Tongue (tissue), 2 donors: ENCODE measurements around the gene MINDY3. TPM values are rescaled to one million over a fixed set of nuclear protein-coding genes. Genes with fewer than 3 reads are reported as not detected.
"Not testable (repeated sequence)": the region's sequence is repeated elsewhere in the genome, so short reads cannot be mapped to it uniquely, and the experiment has no call there.

Experiments
- DNase-seq: peaks from one replicate; pipeline ENCODE4 v3.0.0-alpha.2; 2015
- total RNA-seq: library from RNA; depleted of rRNA; stranded (reverse); fragments of >200 nt; gene quantifications from one replicate; pipeline ENCODE4 v1.2.3, GENCODE V29; 2014

MINDY3 gene
- total RNA-seq, 1 donor from 2014 or later: 43.8 TPM

DNA sequence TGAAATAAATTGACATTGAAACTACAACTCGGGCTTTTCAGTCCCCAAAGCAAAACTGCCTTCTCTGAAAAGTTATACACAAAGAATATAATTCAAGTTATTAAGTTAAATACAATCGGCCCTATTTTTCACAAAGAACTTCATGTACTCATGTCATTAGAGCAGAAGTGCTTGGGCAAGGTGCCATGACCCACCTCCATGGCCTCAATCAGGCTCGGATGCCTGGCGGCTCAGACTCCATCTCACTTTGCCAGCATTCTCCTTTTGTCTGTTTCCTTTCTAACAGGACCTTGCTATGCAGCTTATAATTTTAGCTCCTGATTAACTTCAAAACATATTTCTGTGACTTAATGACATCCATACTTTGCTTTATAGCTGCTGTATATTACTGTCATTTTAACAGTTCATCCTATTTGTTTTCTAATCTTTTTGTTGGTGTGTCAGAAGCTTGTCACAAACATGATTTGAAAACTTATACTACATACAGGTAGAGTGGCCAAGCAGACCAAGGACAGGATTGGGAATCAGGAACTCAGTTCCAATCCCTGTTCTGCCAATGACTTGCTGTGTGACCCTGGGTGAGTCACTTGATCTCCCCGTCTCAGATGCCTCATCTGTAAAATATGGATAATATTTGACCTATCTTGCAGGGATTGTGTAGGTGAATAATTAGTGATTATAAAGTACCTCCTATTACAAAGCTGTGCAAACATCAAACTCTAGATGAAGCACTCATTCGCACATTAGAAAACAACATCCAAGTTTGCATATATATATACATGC lies 79.8 kb downstream of the MINDY3 start:
- peak; percentile 32 for DNase-seq

DNA sequence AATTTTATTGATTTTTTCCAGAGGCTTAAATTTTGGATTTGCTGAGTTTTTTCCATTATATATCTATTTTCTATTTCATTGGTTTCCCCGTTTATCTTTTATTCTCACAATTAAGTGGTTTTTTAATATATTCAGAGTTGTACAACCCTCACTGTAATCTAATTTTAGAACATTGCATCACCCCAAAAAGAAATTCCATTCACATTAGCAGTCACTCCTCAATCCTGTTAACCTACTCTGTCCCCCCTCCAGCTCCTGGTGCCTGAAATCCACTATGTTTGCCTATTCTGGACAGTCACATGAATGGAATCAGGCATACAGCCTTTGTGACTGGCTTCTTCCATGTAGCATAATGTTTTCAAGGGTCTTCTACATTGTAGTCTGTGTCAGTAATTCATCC lies 84.8 kb downstream of the MINDY3 start:
- DNase-seq: no peak

DNA sequence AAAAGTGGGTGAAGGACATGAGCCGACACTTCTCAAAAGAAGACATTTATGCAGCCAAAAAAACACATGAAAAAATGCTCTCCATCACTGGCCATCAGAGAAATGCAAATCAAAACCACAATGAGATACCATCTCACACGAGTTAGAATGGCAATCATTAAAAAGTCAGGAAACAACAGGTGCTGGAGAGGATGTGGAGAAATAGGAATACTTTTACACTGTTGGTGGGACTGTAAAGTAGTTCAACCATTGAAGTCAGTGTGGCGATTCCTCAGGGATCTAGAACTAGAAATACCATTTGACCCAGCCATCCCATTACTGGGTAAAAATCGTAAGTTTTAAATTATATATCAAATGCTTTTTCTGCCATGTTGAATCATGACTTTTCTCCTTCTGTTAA lies 85.8 kb downstream of the MINDY3 start:
- not testable (repeated sequence) for DNase-seq

DNA sequence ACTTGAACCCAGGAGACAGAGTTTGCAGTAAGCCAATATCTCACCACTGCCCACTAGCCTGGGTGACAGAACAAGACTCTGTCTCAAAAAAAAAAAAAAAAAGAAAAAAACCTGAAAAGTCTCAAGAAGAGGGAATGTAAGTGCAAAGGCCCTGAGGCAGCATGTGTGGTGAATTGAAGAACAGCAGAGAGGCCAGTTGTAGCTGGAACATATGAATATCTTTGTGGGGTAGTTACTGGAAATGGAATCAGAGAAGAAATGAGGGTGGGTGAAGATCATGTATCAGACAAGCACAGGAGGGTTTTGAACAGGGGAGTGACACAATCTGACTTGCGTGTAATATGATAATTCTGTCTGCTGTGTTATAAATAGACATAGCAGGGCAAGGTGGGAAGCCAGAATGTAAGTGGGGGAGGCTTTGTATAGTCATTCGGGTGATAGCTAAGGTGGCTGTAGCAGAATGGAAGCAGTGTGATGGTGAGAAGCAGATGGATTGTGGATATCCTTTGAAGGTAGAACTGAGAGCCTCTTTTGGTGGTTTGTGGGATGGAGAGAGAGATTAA lies 95.3 kb downstream of the MINDY3 start:
- no peak for DNase-seq

DNA sequence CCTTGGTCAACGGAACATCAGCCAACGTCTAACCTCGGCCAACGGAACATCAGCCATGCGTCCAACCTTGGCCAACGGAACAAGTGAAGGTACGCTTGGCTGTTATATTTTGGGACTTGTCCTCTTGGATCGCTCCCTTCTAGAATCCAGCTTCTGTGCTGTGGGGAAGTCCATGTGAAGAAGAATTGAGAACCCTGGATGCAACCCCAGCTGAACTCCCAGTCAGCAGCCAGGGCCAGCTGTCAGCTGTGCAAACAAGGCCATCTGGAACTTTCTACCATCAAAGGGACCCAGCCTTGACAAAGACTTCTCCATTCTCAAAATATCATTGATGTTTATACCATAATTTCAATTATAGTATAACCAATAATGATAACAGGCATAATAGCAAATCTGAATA lies 97.3 kb downstream of the MINDY3 start:
- DNase-seq: no peak

DNA sequence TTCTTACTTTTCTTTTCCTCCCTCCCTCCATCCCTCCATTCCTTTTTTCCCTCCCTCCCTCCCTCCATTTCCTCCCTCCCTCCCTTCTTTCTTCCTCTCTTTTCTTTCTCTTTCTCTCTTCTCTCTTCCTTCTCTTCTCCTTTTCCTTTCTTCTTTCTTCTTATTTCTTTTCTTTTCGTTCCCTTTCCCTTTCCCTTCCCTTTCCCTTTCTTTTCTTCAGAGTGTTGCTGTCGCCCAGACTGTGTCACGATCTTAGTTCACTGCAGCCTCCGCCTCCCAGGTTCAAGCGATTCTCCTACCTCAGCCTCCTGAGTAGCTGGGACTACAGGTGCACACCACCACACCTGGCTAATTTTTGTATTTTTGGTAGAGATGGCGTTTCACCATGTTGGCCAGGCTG lies 98.1 kb downstream of the MINDY3 start:
- DNase-seq: not testable (repeated sequence)

DNA sequence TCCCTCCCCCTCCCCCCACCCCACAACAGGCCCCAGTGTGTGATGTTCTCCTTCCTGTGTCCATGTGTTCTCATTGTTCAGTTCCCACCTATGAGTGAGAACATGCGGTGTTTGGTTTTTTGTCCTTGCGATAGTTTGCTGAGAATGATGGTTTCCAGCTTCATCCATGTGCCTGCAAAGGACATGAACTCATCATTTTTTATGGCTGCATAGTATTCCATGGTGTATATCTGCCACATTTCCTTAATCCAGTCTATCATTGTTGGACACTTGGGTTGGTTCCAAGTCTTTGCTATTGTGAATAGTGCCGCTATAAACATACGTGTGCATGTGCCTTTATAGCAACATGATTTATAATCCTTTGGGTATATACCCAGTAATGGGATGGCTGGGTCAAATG lies 99.1 kb downstream of the MINDY3 start:
- not testable (repeated sequence) for DNase-seq

DNA sequence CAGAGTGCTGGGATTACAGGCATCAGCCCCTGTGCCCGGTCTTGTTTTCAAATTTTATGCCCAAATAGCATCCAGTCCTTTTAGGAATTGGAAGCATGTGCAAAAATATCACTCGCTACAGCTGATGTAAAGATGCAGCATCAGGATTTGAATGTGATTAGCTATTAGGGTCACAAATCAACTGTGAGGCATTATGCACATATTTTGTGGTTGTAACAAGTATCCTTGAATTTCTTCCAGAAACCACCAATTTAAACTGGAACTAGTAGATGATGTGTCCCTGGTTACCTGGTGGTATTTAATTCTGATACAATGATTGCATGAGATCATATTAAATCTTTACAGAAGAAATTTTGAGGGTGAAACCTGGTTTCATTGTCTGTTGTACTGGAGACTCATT lies 99.6 kb downstream of the MINDY3 start:
- no peak for DNase-seq

DNA sequence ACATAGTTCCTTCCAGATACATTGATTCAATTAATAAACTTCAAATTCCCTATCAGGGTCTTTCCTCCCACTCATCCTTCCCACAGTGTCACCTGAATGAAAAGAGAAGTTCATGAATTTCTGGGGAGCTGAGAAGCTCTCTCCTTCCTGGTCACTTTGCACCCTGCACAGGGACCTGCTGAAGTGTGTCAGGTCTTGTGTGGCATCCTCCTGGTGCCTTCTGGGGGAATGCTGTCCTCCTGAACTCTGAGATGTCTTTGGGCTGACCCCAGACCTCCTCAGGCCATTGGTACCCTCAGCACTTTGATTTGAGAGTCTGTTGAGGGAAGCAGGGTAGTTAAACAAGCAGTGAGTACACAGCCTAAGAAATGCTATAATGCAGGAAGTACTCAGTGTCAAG lies 101.0 kb downstream of the MINDY3 start:
- no peak for DNase-seq

DNA sequence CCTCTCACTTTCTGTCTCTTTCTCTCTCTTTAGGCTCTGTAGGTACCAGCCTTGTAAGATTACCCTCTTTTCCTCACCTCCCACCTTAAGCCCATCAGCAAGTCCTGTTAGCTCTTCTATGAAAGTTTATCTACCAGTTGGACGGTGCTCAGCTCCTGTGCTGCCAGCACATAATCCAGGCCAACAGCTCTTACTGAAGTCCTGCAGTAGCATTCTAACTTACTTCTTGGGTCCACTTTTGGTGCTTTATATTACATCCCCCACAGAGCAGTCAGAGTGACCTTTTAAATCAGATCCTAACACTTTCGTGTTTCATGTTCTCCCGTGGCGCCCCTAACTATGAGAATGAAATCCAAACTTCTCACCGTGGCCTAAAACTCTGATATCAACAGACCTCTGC lies 101.7 kb downstream of the MINDY3 start:
- no peak for DNase-seq

DNA sequence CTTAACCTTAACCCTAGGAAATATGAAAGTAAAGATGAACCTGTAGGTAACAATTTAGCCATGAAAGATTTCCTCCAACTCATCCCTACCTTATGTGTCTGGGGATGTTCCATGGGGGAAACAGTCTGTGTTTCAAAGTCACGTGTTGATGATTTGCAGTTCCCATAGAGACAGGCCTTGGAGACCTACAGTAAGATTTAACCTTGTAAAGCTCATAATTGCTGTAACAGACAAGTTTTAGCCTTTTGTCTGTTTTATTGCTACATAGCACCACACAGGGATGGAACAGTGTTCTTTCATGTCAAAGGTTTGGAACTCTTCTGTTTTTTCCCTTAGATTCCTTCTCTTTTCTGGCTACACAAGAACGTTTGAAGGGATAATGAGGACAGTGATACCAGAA lies 105.4 kb downstream of the MINDY3 start:
- peak; percentile 51 for DNase-seq

DNA sequence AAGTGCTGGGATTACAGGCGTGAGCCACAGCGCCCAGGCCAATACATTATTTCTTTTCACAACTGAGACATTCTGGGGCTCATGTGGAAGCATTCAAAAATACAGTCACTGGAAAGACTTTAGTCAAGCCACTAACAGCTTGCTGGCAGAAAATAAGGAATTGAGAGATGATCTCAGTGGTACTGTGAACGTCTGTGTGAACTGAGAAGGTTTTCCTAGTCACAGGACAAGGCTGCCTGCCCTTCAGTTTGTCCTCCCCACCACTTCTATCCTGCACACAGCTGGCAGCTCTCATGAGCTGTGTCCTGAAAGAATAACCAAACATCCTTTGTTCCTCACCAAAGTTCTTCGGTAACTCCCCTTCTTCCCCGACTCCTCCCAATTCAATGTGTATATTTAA lies 109.3 kb downstream of the MINDY3 start:
- peak; percentile 71 for DNase-seq

DNA sequence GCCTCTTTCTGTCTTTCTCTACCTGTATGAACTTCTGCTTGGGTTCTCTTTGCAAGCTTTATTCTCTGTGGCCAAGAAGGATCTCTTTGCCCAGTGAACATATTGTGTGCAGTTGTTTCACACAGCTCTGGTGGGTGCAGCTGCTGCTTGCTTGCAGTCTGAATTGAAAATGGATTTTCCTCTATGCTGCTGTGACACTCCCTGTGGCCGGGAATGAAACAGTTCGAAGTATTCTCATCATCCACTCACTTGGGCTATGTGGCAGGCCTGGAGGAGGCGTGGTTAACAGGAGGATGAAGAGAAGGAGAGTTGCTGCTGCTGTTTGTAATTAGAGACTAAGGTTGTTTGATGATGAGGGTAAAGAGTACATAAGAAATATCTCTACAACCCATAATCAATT lies 112.2 kb downstream of the MINDY3 start:
- DNase-seq: peak; percentile 89

DNA sequence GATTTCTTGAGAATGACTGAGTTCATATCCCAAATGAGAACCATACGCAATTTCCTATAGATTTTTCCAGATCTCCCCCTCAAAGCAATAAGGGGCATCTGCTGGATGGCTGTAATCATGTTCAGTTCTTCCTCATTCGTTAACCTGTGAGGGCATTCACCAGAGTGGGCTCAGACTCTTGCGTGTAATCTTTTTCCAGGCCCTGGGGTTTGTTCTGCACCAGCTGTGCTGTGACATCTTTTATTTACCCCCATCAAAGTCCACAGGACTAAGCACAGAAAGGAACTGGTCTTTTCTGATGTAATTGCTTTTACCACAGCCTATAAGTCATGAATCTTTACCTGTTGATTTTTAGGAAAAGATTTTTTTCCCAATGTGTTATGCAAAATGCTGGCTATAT lies 112.7 kb downstream of the MINDY3 start:
- peak; percentile 20 for DNase-seq

DNA sequence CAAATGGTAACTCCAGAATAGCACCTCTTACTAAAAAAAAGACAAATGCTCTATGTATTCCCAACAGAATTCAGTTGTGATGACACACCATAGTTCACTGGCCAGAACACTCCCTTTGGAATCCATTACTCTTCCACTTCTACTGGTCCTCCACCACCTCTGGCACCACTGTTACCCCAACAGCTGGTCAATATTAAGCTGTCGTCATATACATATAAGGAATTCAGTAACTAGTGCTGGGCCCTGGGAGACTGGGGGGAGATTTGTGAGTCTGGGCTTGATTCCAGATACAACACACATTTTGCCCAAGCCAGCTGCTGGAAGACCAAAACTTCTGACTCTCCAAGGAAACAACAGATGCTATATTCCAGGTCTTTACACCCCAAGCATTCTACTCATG lies 114.6 kb downstream of the MINDY3 start:
- DNase-seq: peak; percentile 96

DNA sequence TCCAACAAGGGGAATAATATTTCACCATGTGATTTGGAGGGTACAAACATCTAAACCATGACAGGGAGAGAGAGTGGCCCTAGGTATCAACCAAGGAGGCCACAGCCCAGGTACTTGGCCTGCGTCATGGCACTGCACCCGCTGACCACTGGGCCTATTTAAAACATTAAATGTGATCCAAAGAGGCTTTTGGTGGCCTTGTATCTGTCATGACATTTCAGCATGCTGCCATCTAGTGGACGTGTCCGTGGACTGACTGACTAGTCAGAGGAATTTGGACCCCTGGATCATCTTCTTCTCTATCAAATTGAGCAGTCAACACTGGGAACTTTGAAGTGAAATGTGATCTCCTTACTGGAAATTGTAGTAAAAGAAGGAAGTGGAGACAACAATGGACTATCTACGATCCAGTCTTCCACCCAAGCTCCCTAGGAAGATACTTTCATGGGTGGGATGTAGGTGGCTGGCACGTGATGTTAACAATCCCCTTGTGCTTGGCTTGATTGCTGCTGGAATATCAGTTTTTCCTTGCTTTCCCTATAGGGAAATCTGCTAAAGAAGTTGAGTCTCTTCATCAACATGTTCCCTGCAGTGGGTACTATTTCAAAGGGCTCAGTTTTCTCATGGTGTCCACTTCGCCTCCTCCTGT lies 116.0 kb downstream of the MINDY3 start:
- peak; percentile 41 for DNase-seq

DNA sequence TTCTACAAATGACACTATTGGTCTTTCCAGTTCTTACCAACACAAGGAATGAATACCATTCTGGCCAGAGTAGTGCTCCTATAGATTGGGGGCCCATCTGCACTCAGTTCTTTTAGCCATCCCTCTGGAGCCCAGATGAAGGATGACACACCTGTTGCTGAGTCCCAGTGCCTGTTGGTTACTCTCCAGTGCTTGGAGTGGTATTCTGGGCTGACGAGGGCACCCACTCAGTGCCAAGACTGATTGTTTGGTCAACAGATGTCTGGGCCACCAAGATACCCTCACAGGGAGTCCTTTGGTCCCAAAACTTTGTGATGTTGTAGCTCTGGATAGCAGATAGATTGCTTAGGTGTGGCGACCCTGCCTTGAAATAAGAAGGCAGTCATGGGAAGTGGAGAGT lies 116.9 kb downstream of the MINDY3 start:
- no peak for DNase-seq

DNA sequence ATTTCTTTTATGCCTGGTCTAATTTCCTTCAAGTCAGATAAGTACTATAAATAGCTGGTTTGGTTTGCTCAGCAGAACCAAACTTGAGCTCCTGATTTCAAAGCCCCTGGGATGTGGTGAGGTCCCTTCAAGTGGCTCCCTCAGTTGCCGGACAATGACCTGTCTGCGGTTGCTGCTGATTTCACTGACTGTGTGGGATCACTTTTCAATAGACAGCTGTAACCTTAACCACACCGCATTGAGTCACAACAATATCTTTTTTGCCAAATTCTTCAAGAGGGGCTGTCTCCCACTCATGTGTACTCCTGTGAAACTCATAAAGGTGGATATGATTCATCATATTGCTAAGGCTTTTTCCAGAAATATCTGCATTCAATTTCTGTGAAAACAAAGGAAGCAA lies 117.5 kb downstream of the MINDY3 start:
- peak; percentile 49 for DNase-seq

DNA sequence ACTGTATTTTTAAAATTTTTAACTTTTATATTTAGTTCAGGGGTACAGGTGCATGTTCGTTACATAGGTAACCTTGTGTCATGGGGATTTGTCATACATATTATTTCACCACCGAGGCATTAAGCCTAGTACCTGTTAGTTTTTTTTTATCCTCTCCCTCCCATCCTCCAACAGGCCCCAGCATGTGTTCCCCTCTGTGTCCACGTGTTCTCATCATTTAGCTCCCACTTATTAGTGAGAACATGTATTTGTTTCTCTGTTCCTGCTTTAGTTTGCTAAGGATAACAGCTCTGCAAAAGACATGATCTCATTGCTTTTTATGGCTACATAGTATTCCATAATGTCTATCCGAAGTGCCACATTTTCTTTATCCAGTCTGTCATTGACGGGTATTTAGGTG lies 118.2 kb downstream of the MINDY3 start:
- DNase-seq: no peak

DNA sequence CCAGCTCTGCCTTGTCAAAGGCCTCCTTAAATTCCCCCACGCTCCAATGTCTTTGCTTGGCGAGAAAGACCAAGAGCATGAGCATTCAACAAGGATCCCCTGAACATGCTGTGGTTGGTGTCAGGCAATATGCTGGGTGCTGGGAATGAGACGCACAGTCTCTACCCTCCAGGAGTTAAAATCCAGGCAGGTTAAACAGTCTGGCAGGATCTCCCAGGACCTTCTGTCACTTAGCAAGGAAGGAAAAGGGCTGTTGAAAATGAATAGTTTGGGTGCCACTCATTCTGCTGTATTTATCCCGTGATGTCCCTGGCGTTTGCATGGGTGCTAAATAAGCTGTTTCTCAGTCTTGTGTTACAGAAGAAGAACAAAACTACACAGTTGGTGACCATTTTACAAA lies 118.7 kb downstream of the MINDY3 start:
- no peak for DNase-seq

DNA sequence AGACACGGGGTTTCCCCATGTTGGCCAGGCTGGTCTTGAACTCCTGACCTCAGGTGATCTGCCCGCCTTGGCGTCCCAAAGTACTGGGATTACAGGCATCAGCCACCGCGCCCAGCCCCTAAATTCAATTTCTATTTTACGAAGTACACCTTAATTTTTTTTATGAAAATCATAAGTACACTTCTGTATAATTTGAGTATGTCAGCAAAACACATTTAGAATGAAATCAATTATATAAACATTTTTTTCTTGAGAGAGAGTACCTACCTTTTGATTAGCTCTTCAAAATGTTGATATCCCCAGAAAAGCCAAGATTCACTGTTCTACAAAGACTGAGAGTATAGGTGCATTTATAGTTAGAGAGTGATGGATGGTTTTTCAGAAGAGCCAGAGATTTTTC lies 120.0 kb downstream of the MINDY3 start:
- DNase-seq: no peak

DNA sequence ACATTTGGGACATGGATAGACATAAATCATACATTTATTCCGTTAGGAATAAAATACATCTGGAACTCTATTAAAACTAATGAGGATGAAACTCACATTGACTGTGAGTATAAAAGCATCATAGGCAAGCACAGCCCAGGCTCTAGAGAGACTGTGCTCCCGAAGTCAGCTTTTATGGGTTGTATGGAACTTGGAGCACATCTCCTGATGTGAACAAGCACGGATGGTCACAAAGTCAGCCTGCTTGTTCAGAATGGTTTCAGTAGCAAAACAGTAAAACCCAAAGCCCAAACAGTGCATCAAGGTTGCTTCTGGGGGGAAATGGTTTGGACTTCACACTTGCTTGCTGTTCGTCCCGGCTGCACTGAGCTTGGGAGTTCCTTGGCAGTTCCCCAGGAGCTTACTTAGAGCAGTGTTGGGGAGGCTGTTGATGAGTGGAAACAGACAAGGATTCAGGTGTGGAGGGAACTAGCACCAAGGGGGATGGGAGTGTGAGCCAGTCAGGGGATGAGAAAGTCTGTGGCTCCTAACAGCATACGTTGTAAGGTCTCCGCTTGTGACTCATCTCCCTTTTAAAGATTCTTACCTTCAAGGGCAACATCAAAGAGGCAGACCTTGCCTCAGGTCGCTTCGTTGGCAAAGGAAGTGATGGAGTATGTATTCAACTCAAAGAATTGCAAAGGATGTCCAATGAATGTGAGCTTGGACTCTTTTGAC lies 120.9 kb downstream of the MINDY3 start:
- peak; percentile 86 for DNase-seq

DNA sequence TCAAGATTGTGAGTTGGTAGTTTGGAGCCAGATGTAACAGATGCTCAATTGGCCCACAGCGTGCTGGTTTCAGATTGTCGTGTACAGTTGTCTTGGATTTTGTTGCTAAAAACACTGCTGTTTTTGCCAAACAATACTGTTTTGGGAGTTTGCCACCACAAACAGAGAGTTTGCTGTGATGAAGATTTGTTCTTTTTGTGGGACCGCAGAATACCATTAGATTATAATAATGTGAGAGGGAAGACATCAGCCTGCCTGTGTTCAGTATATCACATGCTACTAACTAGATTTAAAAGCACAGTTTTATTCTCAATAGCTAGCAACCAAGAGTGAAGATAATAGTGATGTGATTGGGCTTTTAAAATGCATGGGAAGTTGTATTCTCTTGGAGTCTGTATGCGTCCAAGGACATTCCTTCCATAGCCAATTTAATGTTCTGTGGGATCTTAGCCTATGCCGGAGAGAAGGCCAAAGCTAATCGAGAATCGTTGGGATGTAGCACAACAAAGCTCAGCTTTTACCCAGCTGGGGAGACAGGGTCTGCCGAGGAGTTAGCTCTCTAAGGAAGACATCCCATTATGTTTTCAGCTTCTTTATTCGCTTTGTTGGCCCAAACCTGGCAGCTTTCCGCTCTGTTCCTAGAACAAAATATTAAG lies 121.9 kb downstream of the MINDY3 start:
- DNase-seq: peak; percentile 97
